Activated T-helper 1 cell treated with anti-CD3 and anti-CD28 coated beads, Interleukin-2, amount 50 U/mL, for 16 hours (primary cell): Measurements from ENCODE around the gene DCHS1.

Source experiments
- DNase-seq, 2 donors: peaks; one replicate each; pipeline ENCODE4 v3.0.0-alpha.2; 2020; ENCODE audit warnings: low read depth in 1 of 2, low spot score in 1 of 2

DCHS1 gene

GRCh38 chr11:6674219-6674597 lies 18.6 kb upstream of the DCHS1 start:
- DNase-seq, result no peak

GRCh38 chr11:6673523-6674218 lies 18.1 kb upstream of the DCHS1 start:
- DNase-seq, result no peak

- no peak for DNase-seq
These were observed 16.4 kb upstream of the DCHS1 start for GRCh38 chr11:6671991-6672390.

GRCh38 chr11:6670202-6670830 lies 14.7 kb upstream of the DCHS1 start:
- DNase-seq, result no peak

GRCh38 chr11:6667733-6668374 lies 12.2 kb upstream of the DCHS1 start:
- DNase-seq, result no peak

GRCh38 chr11:6666302-6667183 lies 10.9 kb upstream of the DCHS1 start:
- DNase-seq, result no peak

- DNase-seq, result no peak
These were observed 8.9 kb upstream of the DCHS1 start for GRCh38 chr11:6664551-6664950.

- DNase-seq, result no peak
These were observed 8.3 kb upstream of the DCHS1 start for GRCh38 chr11:6663794-6664469.

GRCh38 chr11:6660712-6661111 lies 5.1 kb upstream of the DCHS1 start:
- no peak for DNase-seq

GRCh38 chr11:6658647-6659046 lies 3.0 kb upstream of the DCHS1 start:
- no peak for DNase-seq

GRCh38 chr11:6657346-6657745 lies 1.7 kb upstream of the DCHS1 start:
- no peak for DNase-seq

- no peak for DNase-seq
These were observed 1.3 kb upstream of the DCHS1 start for GRCh38 chr11:6656936-6657335.

- no peak for DNase-seq
These were observed 941 bp upstream of the DCHS1 start for GRCh38 chr11:6656584-6656915.

- no peak for DNase-seq
These were observed 404 bp downstream of the DCHS1 start for GRCh38 chr11:6655020-6655789.

GRCh38 chr11:6654281-6655019 lies 1.2 kb downstream of the DCHS1 start:
- no peak for DNase-seq

GRCh38 chr11:6653656-6654055 lies 2.0 kb downstream of the DCHS1 start:
- no peak for DNase-seq

- DNase-seq, result no peak
These were observed 2.5 kb downstream of the DCHS1 start for GRCh38 chr11:6653097-6653496.

- no peak for DNase-seq
These were observed 3.4 kb downstream of the DCHS1 start for GRCh38 chr11:6652182-6652581.

- no peak for DNase-seq
These were observed 4.6 kb downstream of the DCHS1 start for GRCh38 chr11:6650980-6651379.

- no peak for DNase-seq
These were observed 5.5 kb downstream of the DCHS1 start for GRCh38 chr11:6650104-6650503.
